GM18873 (cell line): Measurements from ENCODE around the gene CDHR1.

Source experiments
- ATAC-seq: cut with Tn5 transposase; IDR thresholded peaks from one replicate; pipeline ENCODE4 v1.9.1; 2021; ENCODE audit warnings: mild to moderate bottlenecking, moderate library complexity, moderate number of reproducible peaks; ENCODE audit not compliant: unreplicated experiment, low FRiP score

CDHR1 gene

GRCh38 chr10:84224411-84225028, 30.2 kb downstream of the CDHR1 start:
- ATAC-seq, result no peak

GRCh38 chr10:84225427-84226173, 31.3 kb downstream of the CDHR1 start, which contains the start of gene LRIT2:
LRIT2 (minus strand) TSS chr10:84225544; CDS start chr10:84225520, 24 bp downstream.
- ATAC-seq, result no peak

- ATAC-seq, result no peak
Observed at GRCh38 chr10:84226616-84227015, 32.3 kb downstream of the CDHR1 start.

- ATAC-seq, result no peak
Observed at GRCh38 chr10:84227810-84228209, 33.5 kb downstream of the CDHR1 start.

GRCh38 chr10:84230359-84230758, 36.0 kb downstream of the CDHR1 start:
- no peak for ATAC-seq

- ATAC-seq, result no peak
Observed at GRCh38 chr10:84232376-84232775, 38.0 kb downstream of the CDHR1 start.

- ATAC-seq, result no peak
Observed at GRCh38 chr10:84233940-84234339, 39.6 kb downstream of the CDHR1 start.

- no peak for ATAC-seq
Observed at GRCh38 chr10:84234479-84234878, 40.1 kb downstream of the CDHR1 start.

- ATAC-seq, result no peak
Observed at GRCh38 chr10:84235096-84235495, 40.8 kb downstream of the CDHR1 start.

GRCh38 chr10:84236807-84237198, 42.5 kb downstream of the CDHR1 start:
- ATAC-seq, result no peak

- ATAC-seq, result no peak
Observed at GRCh38 chr10:84237199-84238051, 43.1 kb downstream of the CDHR1 start.

GRCh38 chr10:84238909-84239308, 44.6 kb downstream of the CDHR1 start:
- ATAC-seq, result no peak

GRCh38 chr10:84241185-84241790, 47.0 kb downstream of the CDHR1 start, which contains the start of gene LRIT1:
LRIT1 (minus strand) TSS chr10:84241546; CDS start chr10:84241439, 107 bp downstream.
- ATAC-seq, result no peak

- no peak for ATAC-seq
Observed at GRCh38 chr10:84243759-84244158, 49.4 kb downstream of the CDHR1 start.

GRCh38 chr10:84244651-84245270, 50.4 kb downstream of the CDHR1 start, which contains the start of gene RGR:
RGR (plus strand) TSS chr10:84245053; CDS start chr10:84245091, 38 bp downstream.
- ATAC-seq, result no peak

GRCh38 chr10:84247496-84247895, 53.2 kb downstream of the CDHR1 start:
- no peak for ATAC-seq

GRCh38 chr10:84248794-84249193, 54.5 kb downstream of the CDHR1 start:
- no peak for ATAC-seq

- no peak for ATAC-seq
Observed at GRCh38 chr10:84254552-84255478, 60.5 kb downstream of the CDHR1 start.
